Jurkat, Clone E6-1 (cell line): ENCODE measurements around the gene DSG3.

Source experiments
- DNase-seq: peaks from one replicate; pipeline ENCODE4 v3.0.0-alpha.2; 2011; ENCODE audit warnings: low read depth, low spot score
- H3K4me3 ChIP-seq: 2 replicates; pipeline ENCODE4 v1.5.1; 2011; ENCODE audit warnings: mild to moderate bottlenecking, low read length, control low read depth, moderate library complexity

Gene DSG3

GRCh38 chr18:31508781-31509180 is 61.2 kb downstream of the DSG3 start:
- no peak overlapping the region for H3K4me3 ChIP-seq
- DNase-seq = no peak

GRCh38 chr18:31509571-31509970 is 62.0 kb downstream of the DSG3 start:
- H3K4me3 ChIP-seq = no peak overlapping the region

GRCh38 chr18:31510319-31510718 is 62.8 kb downstream of the DSG3 start:
- H3K4me3 ChIP-seq = no peak overlapping the region
- DNase-seq = no peak

More at GRCh38 chr18:31509571-31509970, 62.0 kb downstream of the DSG3 start:
- no peak for DNase-seq

GRCh38 chr18:31511098-31511497 is 63.6 kb downstream of the DSG3 start:
- no peak overlapping the region for H3K4me3 ChIP-seq
- no peak for DNase-seq

GRCh38 chr18:31512203-31512764 is 64.7 kb downstream of the DSG3 start:
- H3K4me3 ChIP-seq = no peak overlapping the region
- no peak for DNase-seq

- no peak overlapping the region for H3K4me3 ChIP-seq
- DNase-seq = no peak
Observed at GRCh38 chr18:31513189-31513935, 65.8 kb downstream of the DSG3 start.

- no peak overlapping the region for H3K4me3 ChIP-seq
- DNase-seq = no peak
Observed at GRCh38 chr18:31516437-31516836, 68.9 kb downstream of the DSG3 start.

- no peak for DNase-seq
- H3K4me3 ChIP-seq = no peak overlapping the region
Observed at GRCh38 chr18:31526374-31526773, 78.8 kb downstream of the DSG3 start.
